ENCODE measurements around the gene ISM1. TPM values are rescaled to one million over a fixed set of nuclear protein-coding genes. Genes with fewer than 3 reads are reported as not detected.

ISM1 gene
- total RNA-seq, 1 experiment from 2014 or later = 0.20 TPM

GRCh38 chr20:13317439-13317838 lies 96.4 kb downstream of the ISM1 start:
- no peaks in the 10 kb centered on the region for H3K79me1 ChIP-seq (ENCODE audit: insufficient read depth, low read depth, low read length, poor library complexity, severe bottlenecking)
- Mint-ChIP-seq H3K27me3 (ENCODE audit: low read depth) (no peaks in the 10 kb centered on the region), H3K36me3 (ENCODE audit: insufficient read depth in 1 of 3, low read depth in 3 of 3) (peaks cover 0 to 9% (median 3%) of the 10 kb centered on the region in 3 experiments; a peak in 3 of 7 replicates), H3K4me1 (peaks cover 3% of the 10 kb centered on the region in 2 experiments), H3K4me3 (no peak overlapping the region), H3K27ac (no peak overlapping the region), H3K9me3 (peaks cover 9 to 12% of the 10 kb centered on the region in 2 experiments; a peak in 4 of 5 replicates)
- H3K18ac ChIP-seq (ENCODE audit: insufficient read length, low read depth, low read length) = no peak overlapping the region
- no CpG with 5 or more reads among the region's 1 CpG for WGBS (ENCODE audit: extremely low coverage, insufficient read length, low lambda C conversion rate)
- no peak overlapping the region for H4K8ac ChIP-seq (replicated peaks; ENCODE audit: insufficient read length, low read depth, low read length)
- no peak overlapping the region for H3K56ac ChIP-seq (ENCODE audit: insufficient read length, low read depth, low read length)
- H3K9me3 ChIP-seq (ENCODE audit: control insufficient read depth, low read depth, low read length) = no peaks in the 10 kb centered on the region
- H3K9ac ChIP-seq (ENCODE audit: extremely low read depth, insufficient read length, low read length) = no peak overlapping the region
- no peaks in the 10 kb centered on the region for H3K27me3 ChIP-seq (ENCODE audit: insufficient read depth, low read length)
- no peaks in the 10 kb centered on the region for H3K4me1 ChIP-seq (ENCODE audit: insufficient read depth, low read length)
- TF ChIP-seq CTCF (conservative IDR thresholded peaks at IDR 0.05) = no peak
- no peak overlapping the region for H2BK15ac ChIP-seq (ENCODE audit: low read depth, low read length)
- H3K4me2 ChIP-seq (ENCODE audit: insufficient read depth, insufficient read length, low read length) = no peak overlapping the region
- no peak overlapping the region for H3T11ph ChIP-seq (ENCODE audit: low read length)
- no peak overlapping the region for H3K4ac ChIP-seq (ENCODE audit: low read depth, low read length)
- H2BK12ac ChIP-seq (ENCODE audit: insufficient read length, low read depth, low read length) = no peak overlapping the region
- no peak overlapping the region for H2BK20ac ChIP-seq (ENCODE audit: low read depth, low read length, poor library complexity, severe bottlenecking)
- no peak overlapping the region for H3K14ac ChIP-seq (ENCODE audit: insufficient read depth, low read length)
- DNase-seq = no peak
- H2BK120ac ChIP-seq (ENCODE audit: low read depth, low read length, poor library complexity, severe bottlenecking) = no peak overlapping the region
- H3K23me2 ChIP-seq (ENCODE audit: insufficient read length, low read depth, low read length, poor library complexity, severe bottlenecking) = no peaks in the 10 kb centered on the region
- H3K27ac ChIP-seq (ENCODE audit: insufficient read length, low read depth, low read length) = no peak overlapping the region
- H4K5ac ChIP-seq (ENCODE audit: insufficient read length, low read depth, low read length) = no peak overlapping the region
- H2AFZ ChIP-seq (ENCODE audit: low read length) = no peak overlapping the region
- no peaks in the 10 kb centered on the region for H3K79me2 ChIP-seq (ENCODE audit: insufficient read depth, low read length)
- H2BK5ac ChIP-seq (ENCODE audit: insufficient read length, low read length) = no peak overlapping the region
- no peaks in the 10 kb centered on the region for H4K20me1 ChIP-seq (ENCODE audit: control insufficient read depth, insufficient read depth, insufficient read length)
- H2AK5ac ChIP-seq (ENCODE audit: insufficient read length, low read length) = no peak overlapping the region
- no peak overlapping the region for H4K91ac ChIP-seq (ENCODE audit: insufficient read length, low read depth, low read length)
- H3K23ac ChIP-seq (ENCODE audit: insufficient read length, low read depth, low read length) = no peak overlapping the region

Data from H9 (cell line).